Measurements from ENCODE around the gene CHMP5. TPM values are rescaled to one million over a fixed set of nuclear protein-coding genes. Genes with fewer than 3 reads are reported as not detected.

The CHMP5 gene
- total RNA-seq, 1 donor from 2014 or later = 44.2 TPM

- Mint-ChIP-seq H3K9me3 (no peaks in the 10 kb centered on the region), H3K4me1 (peaks cover 28% of the 10 kb centered on the region), H3K27me3 (ENCODE audit: low read depth) (no peaks in the 10 kb centered on the region), H3K4me3 (peak overlapping the region; percentile 11), H3K27ac (ENCODE audit: unreplicated experiment) (no peak overlapping the region), H3K36me3 (ENCODE audit: low read depth) (peaks cover 11% of the 10 kb centered on the region)
- DNase-seq (ENCODE audit: low read depth, low spot score) = no peak
- TF ChIP-seq CTCF (conservative IDR thresholded peaks at IDR 0.05) = no peak
Measured at GRCh38 chr9:33293782-33294181, 28.9 kb downstream of the CHMP5 start.

GRCh38 chr9:33294670-33295432, 30.0 kb downstream of the CHMP5 start:
- Mint-ChIP-seq H3K36me3 (ENCODE audit: low read depth) (peaks cover 11% of the 10 kb centered on the region), H3K4me3 (no peak overlapping the region), H3K27me3 (ENCODE audit: low read depth) (no peaks in the 10 kb centered on the region), H3K27ac (ENCODE audit: unreplicated experiment) (no peak overlapping the region), H3K4me1 (peaks cover 28% of the 10 kb centered on the region), H3K9me3 (no peaks in the 10 kb centered on the region)
- TF ChIP-seq CTCF (conservative IDR thresholded peaks at IDR 0.05) = no peak
- DNase-seq (ENCODE audit: low read depth, low spot score) = no peak

GRCh38 chr9:33295571-33295970, 30.7 kb downstream of the CHMP5 start:
- Mint-ChIP-seq H3K36me3 (ENCODE audit: low read depth) (peaks cover 11% of the 10 kb centered on the region), H3K4me3 (no peak overlapping the region), H3K4me1 (peaks cover 22% of the 10 kb centered on the region), H3K27ac (ENCODE audit: unreplicated experiment) (no peak overlapping the region), H3K27me3 (ENCODE audit: low read depth) (no peaks in the 10 kb centered on the region), H3K9me3 (no peaks in the 10 kb centered on the region)
- no peak for TF ChIP-seq CTCF (conservative IDR thresholded peaks at IDR 0.05)
- no peak for DNase-seq (ENCODE audit: low read depth, low spot score)

GRCh38 chr9:33297432-33297831, 32.6 kb downstream of the CHMP5 start:
- Mint-ChIP-seq H3K27ac (ENCODE audit: unreplicated experiment) (no peak overlapping the region), H3K36me3 (ENCODE audit: low read depth) (peaks cover 11% of the 10 kb centered on the region), H3K9me3 (no peaks in the 10 kb centered on the region), H3K27me3 (ENCODE audit: low read depth) (no peaks in the 10 kb centered on the region), H3K4me3 (no peak overlapping the region), H3K4me1 (peaks cover 9% of the 10 kb centered on the region)
- no peak for TF ChIP-seq CTCF (conservative IDR thresholded peaks at IDR 0.05)
- no peak for DNase-seq (ENCODE audit: low read depth, low spot score)

- H3K27me3 Mint-ChIP-seq (ENCODE audit: low read depth) = no peaks in the 10 kb centered on the region
- no peak for TF ChIP-seq CTCF (conservative IDR thresholded peaks at IDR 0.05)
- no peak for DNase-seq (ENCODE audit: low read depth, low spot score)
- H3K36me3 Mint-ChIP-seq (ENCODE audit: low read depth) = peaks cover 12% of the 10 kb centered on the region
- H3K4me3 Mint-ChIP-seq = no peak overlapping the region
- no peaks in the 10 kb centered on the region for H3K9me3 Mint-ChIP-seq
- peaks cover 4% of the 10 kb centered on the region for H3K4me1 Mint-ChIP-seq
- no peak overlapping the region for H3K27ac Mint-ChIP-seq (ENCODE audit: unreplicated experiment)
Measured at GRCh38 chr9:33300546-33300945, 35.7 kb downstream of the CHMP5 start.

Measured in neural crest cell (in vitro differentiated cells).